HepG2 (cell line): Measurements from ENCODE around the gene GTF2H3. TPM values are rescaled to one million over a fixed set of nuclear protein-coding genes. Genes with fewer than 3 reads are reported as not detected.

Experiments
- ATAC-seq: fragments of 200-7000 bp; cut with Tn5 transposase; 3 replicates; pipeline ENCODE4 v1.9.1; 2020; ENCODE audit warnings: mild to moderate bottlenecking, moderate library complexity
- BruUV-seq: library from RNA; stranded (reverse); fragments of 400-500 nt; replicated peaks from 2 replicates; lab custom pipeline; 2021; lab: Mats Ljungman, UMichigan
- CTCF ChIA-PET: fragments of 300-600 bp; formaldehyde crosslinking; extraction: SDS; loops from one replicate; lab custom pipeline; 2021; ENCODE audit warnings: low total read pairs, inconsistent platforms, low intra/inter-chr PET ratio; lab: Yijun Ruan, JAX
- POLR2A ChIA-PET: fragments of 350-600 bp; sonication (Branson Sonifier 250); formaldehyde crosslinking; loops from one replicate; lab custom pipeline; 2020; ENCODE audit warnings: antibody characterized with exemption, inconsistent platforms; lab: Yijun Ruan, JAX
- DNase-seq: peaks from one replicate; pipeline ENCODE4 v3.0.0-alpha.2; 2015; ENCODE audit warnings: low spot score
- FAIRE-seq: peaks from 3 replicates; lab custom pipeline; 2011; peaks lifted over from hg19 to GRCh38; lab: Jason Lieb, UNC
- H2AFZ ChIP-seq: one replicate; pipeline ENCODE4 v1.6.1; 2011; ENCODE audit warnings: low read length, inconsistent platforms
- H3K27ac ChIP-seq: fragments of 300-600 bp; 3 replicates; pipeline ENCODE4 v1.8.0; 2011; ENCODE audit warnings: mixed run types, mild to moderate bottlenecking, mixed read lengths, low read length, inconsistent platforms; ENCODE audit not compliant: insufficient read depth; ENCODE audit errors: extremely low read length
- H3K27me3 ChIP-seq, 2 experiments: fragments of 200-600 bp in 1 of 2; 2 replicates in 1 of 2; 3 replicates in 1 of 2; pipeline versions ENCODE4 v1.6.0 to v1.8.0; 2011; ENCODE audit warnings: low read length in 2 of 2, mild to moderate bottlenecking in 2 of 2, moderate library complexity in 2 of 2, inconsistent platforms in 1 of 2; ENCODE audit not compliant: insufficient read depth in 2 of 2, control insufficient read depth in 1 of 2
- H3K36me3 ChIP-seq, 2 experiments: fragments of 200-600 bp in 1 of 2; replicated peaks in 1 of 2; 2 replicates in 1 of 2; 3 replicates in 1 of 2; pipeline versions ENCODE4 v1.5.1 to v1.8.0; 2011; ENCODE audit warnings: low read length in 2 of 2, inconsistent platforms in 1 of 2; ENCODE audit not compliant: insufficient read depth in 2 of 2, control insufficient read depth in 1 of 2
- H3K4me1 ChIP-seq: 2 replicates; pipeline ENCODE4 v1.5.1; 2012; ENCODE audit warnings: low read length, inconsistent platforms; ENCODE audit not compliant: insufficient read depth
- H3K4me2 ChIP-seq: 2 replicates; pipeline ENCODE4 v1.6.0; 2011; ENCODE audit warnings: low read depth, low read length, inconsistent platforms
- H3K4me3 ChIP-seq, 3 experiments: fragments of 200-600 bp in 1 of 3; sonication (generic), shearing (Covaris generic) in 1 of 3; replicated peaks in 1 of 3; 2 replicates each; pipeline ENCODE4 v1.5.1; 2011 to 2016; ENCODE audit warnings: low read length in 3 of 3, inconsistent platforms in 2 of 3, low read depth in 2 of 3, mild to moderate bottlenecking in 2 of 3, control low read depth in 1 of 3, mixed read lengths in 1 of 3; ENCODE audit not compliant: insufficient read depth in 1 of 3
- H3K79me2 ChIP-seq: one replicate; pipeline ENCODE4 v1.6.1; 2011; ENCODE audit warnings: low read length, inconsistent platforms; ENCODE audit not compliant: insufficient read depth
- H3K9ac ChIP-seq: 2 replicates; pipeline ENCODE4 v1.6.0; 2011; ENCODE audit warnings: mild to moderate bottlenecking, low read depth, low read length, inconsistent platforms; ENCODE audit not compliant: insufficient read depth
- H3K9me3 ChIP-seq: 2 replicates; pipeline ENCODE4 v1.5.1; 2012; ENCODE audit warnings: mild to moderate bottlenecking, low read length
- H4K20me1 ChIP-seq: 2 replicates; pipeline ENCODE4 v1.6.0; 2011; ENCODE audit warnings: inconsistent platforms, mild to moderate bottlenecking, low read length, moderate library complexity; ENCODE audit not compliant: insufficient read depth
- CHCHD3 ChIP-seq: sonication (generic); formaldehyde crosslinking; IDR thresholded peaks from 2 replicates; pipeline ENCODE4 v1.8.0; 2022; ENCODE audit warnings: mild to moderate bottlenecking, missing genetic modification reagents, moderate library complexity
- EEA1 ChIP-seq: sonication (generic); formaldehyde crosslinking; IDR thresholded peaks from 2 replicates; pipeline ENCODE4 v1.5.1; 2020; ENCODE audit warnings: mild to moderate bottlenecking, missing genetic modification reagents, borderline replicate concordance
- FOXP1 ChIP-seq, 2 experiments: fragments of 450-650 bp in 1 of 2; IDR thresholded peaks; 2 replicates each; pipeline ENCODE4 v1.6.1; 2017 to 2018; ENCODE audit warnings: antibody characterized with exemption in 1 of 2
- GABPA ChIP-seq, 2 experiments: IDR thresholded peaks; 2 replicates each; pipeline ENCODE4 v1.6.1; 2011 to 2016; ENCODE audit warnings: low read depth in 2 of 2, low read length in 1 of 2, missing biosample characterization in 1 of 2, missing genetic modification characterization in 1 of 2
- GZF1 ChIP-seq: sonication (generic); formaldehyde crosslinking; IDR thresholded peaks from 2 replicates; pipeline ENCODE4 v1.5.1; 2020; ENCODE audit warnings: mild to moderate bottlenecking, missing genetic modification reagents
- KDM6A ChIP-seq: IDR thresholded peaks from 2 replicates; pipeline ENCODE4 v1.6.1; 2016; ENCODE audit warnings: low read depth
- NR2F6 ChIP-seq, 2 experiments: IDR thresholded peaks; 2 replicates each; pipeline ENCODE4 v1.6.1; 2016; ENCODE audit warnings: antibody characterized with exemption in 1 of 2, mild to moderate bottlenecking in 1 of 2
- PHF5A ChIP-seq: IDR thresholded peaks from one replicate; pipeline ENCODE4 v1.6.1; 2018; ENCODE audit warnings: low read depth, missing genetic modification reagents; ENCODE audit not compliant: unreplicated experiment
- RBFOX2 ChIP-seq: fragments of 200-400 bp; formaldehyde crosslinking; IDR thresholded peaks from 2 replicates; pipeline ENCODE4 v1.6.1; 2017; ENCODE audit warnings: low read depth, mild to moderate bottlenecking, low read length
- SOX6 ChIP-seq, 2 experiments: fragments of 450-650 bp in 1 of 2; sonication (generic) in 1 of 2; formaldehyde crosslinking in 1 of 2; IDR thresholded peaks; 2 replicates each; pipeline versions ENCODE4 v1.4.0 to v1.6.1; 2017 to 2020; ENCODE audit warnings: antibody characterized with exemption in 1 of 2, mild to moderate bottlenecking in 1 of 2, missing genetic modification reagents in 1 of 2
- ZBTB42 ChIP-seq: sonication (generic); formaldehyde crosslinking; IDR thresholded peaks from 2 replicates; pipeline ENCODE4 v1.5.0; 2020; ENCODE audit warnings: mild to moderate bottlenecking, missing genetic modification reagents
- ZNF510 ChIP-seq: sonication (generic); formaldehyde crosslinking; IDR thresholded peaks from 2 replicates; pipeline ENCODE4 v1.4.0; 2020; ENCODE audit warnings: low read depth, mild to moderate bottlenecking, missing genetic modification reagents
- ZNF567 ChIP-seq: sonication (generic); formaldehyde crosslinking; IDR thresholded peaks from 2 replicates; pipeline ENCODE4 v1.8.1; 2023; ENCODE audit warnings: mild to moderate bottlenecking, missing genetic modification reagents, borderline replicate concordance
- ZNF614 ChIP-seq: IDR thresholded peaks from 2 replicates; pipeline ENCODE4 v1.6.1; 2018; ENCODE audit warnings: missing biosample characterization, missing genetic modification reagents, inconsistent platforms, borderline replicate concordance
- ZNF775 ChIP-seq: sonication (generic); formaldehyde crosslinking; IDR thresholded peaks from 2 replicates; pipeline ENCODE4 v1.4.0; 2020; ENCODE audit warnings: missing genetic modification reagents, mild to moderate bottlenecking, moderate library complexity, borderline replicate concordance
- ZNF83 ChIP-seq: sonication (generic); formaldehyde crosslinking; IDR thresholded peaks from 2 replicates; pipeline ENCODE4 v1.4.0; 2020; ENCODE audit warnings: missing genetic modification reagents, mild to moderate bottlenecking, borderline replicate concordance
- WGBS: methylation state at CpG from one replicate; pipeline ENCODE4 v1.1.6; 2017; ENCODE audit warnings: low lambda C conversion rate; 5-methylcytosine and 5-hydroxymethylcytosine counted together
- in situ Hi-C: cut with HindIII; loops from 2 replicates; pipeline ENCODE4 v1.10.0; 2017; ENCODE audit warnings: low pct_unique_long_range_greater_than_20kb; ENCODE audit not compliant: extremely low pct_ligation_motif_present
- intact Hi-C: fragments of 100-400 bp; cut with micrococcal nuclease; formaldehyde crosslinking; loops from one replicate; pipeline ENCODE4 v1.10.0; 2022; ENCODE audit not compliant: unreplicated experiment
- polyA plus RNA-seq, 8 experiments: library from polyadenylated mRNA; depleted of rRNA in 3 of 8; stranded (reverse) in 7 of 8; unstranded in 1 of 8; fragments of >200 nt; fragmentation: Illumina TruSeq in 4 of 8; extraction: Trizol in 4 of 8; gene quantifications; 2 replicates each; pipeline versions ENCODE4 v1.2.1 to v1.2.3, GENCODE V29; 2011 to 2016; ENCODE audit warnings: low read depth in 4 of 8, missing spikeins in 1 of 8, mixed read lengths in 1 of 8; ENCODE audit not compliant: insufficient read depth in 1 of 8
- total RNA-seq, 5 experiments: library from RNA; depleted of rRNA; stranded (reverse); fragments of >200 nt; fragmentation: Illumina TruSeq; extraction: Trizol; gene quantifications; 2 replicates each; pipeline ENCODE4 v1.2.3, GENCODE V29; 2016; ENCODE audit warnings: low read depth in 1 of 5

Gene GTF2H3
- total and polyA plus RNA-seq, 2 of the 13 experiments (the other 11 are each of a cell fraction or from before 2014, with no cell fraction given): 35.8 to 58.8 TPM

DNA sequence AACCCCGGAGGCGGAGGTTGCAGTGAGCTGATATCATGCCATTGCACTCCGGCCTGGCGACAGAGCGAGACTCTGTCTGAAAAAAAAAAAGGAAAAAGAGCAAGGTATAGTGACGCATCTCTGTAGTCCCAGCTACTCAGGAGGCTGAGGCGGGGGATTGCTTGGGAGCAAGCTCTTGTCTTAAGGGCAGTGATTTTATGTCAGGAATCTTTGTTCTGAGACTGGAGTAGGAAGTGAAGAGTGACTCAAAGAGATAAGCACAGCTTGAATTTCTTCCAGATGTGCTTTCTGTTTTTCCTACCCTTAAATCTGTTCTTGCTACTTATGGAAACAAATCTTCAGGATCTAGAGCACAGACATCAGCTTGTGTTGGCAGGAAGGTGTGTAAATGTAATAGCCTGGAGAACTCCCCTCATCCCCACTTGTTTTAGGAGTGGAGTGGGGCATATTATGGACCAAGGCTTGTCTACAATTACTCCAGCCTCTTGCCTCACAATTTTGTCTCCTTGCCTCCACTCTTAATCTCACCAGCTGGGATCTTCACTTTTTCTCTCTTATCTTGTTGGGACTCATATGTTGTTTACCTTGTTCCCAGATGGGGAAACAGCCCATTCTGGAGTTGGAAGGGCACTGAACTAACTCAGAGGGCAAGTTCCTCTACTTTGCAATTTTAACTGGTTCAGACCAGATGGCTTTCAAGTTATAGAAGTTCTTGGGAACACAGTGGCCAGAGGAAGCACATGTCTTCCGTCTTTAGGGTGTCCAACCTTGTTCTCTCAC is 41.7 kb upstream of the GTF2H3 start:
- Histone ChIP-seq H3K9me3 (no peaks in the 10 kb centered on the region), H2AFZ (no peak overlapping the region), H3K9ac (peak overlapping the region; percentile 24; the same call in 1 of the 2 replicates), H3K4me1 (peaks cover 93% of the 10 kb centered on the region), H3K27me3 (no peaks in the 10 kb centered on the region), H3K4me3 (no peak overlapping the region), H3K79me2 (peaks cover 79% of the 10 kb centered on the region), H4K20me1 (peaks cover 45% of the 10 kb centered on the region), H3K36me3 (peaks cover 8 to 62% of the 10 kb centered on the region in 2 experiments), H3K27ac (peak overlapping the region; percentile 42), H3K4me2 (0 out of 2 replicates have a peak overlapping the region, but pooled peaks have one; percentile 13)
- DNase-seq: no peak
- WGBS: 87% methylated on average over 8 of the region's 8 CpGs
- CTCF ChIA-PET: no interaction called here
- intact Hi-C loops (no loop called here), in situ Hi-C loops (no loop called here)
- ATAC-seq: no peak
- POLR2A ChIA-PET: interaction anchor here (1.0 to 2.6 kb wide), 3 partner anchors 11 to 21 kb away, joined by 3 to 7 read pairs (median 3); partner anchors contain the start of gene DDX55
- FAIRE-seq: no peak
- TF ChIP-seq RBFOX2: peak; percentile 34; the same call in 1 of the 2 replicates
- TF ChIP-seq ZNF614 (CRISPR knock-in tag): no peak
- no TSS peak for BruUV-seq

DNA sequence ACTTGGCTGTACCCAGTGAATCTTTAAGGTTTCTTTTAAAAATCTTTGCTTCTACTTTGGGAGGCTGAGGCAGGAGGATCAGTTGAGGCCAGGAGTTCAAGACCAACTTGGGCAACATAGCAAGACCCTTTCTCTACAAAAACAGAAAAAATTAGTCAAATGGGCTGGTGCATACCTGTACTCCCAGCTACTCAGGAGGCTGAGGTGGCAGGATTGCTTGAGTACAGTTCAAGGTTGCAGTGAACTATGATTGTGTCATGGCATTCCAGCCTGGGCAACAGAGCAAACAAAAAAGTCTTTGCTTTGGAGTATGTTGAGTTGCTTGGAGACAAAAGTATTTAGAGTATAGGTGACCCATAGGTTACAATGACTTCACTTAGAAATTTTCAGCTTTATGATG is 37.9 kb upstream of the GTF2H3 start:
- CTCF ChIA-PET: no interaction called here
- BruUV-seq: no TSS peak
- peaks cover 8 to 52% of the 10 kb centered on the region in 2 experiments for H3K36me3 ChIP-seq
- no peak overlapping the region for H2AFZ ChIP-seq
- peak overlapping the region; percentile 60 for H3K9ac ChIP-seq
- H3K27me3 ChIP-seq: no peaks in the 10 kb centered on the region
- no peak overlapping the region for H3K4me3 ChIP-seq
- peak; percentile 96 for ATAC-seq
- POLR2A ChIA-PET: interaction anchor here (0.7 to 2.0 kb wide), 6 partner anchors 9 to 363 kb away, joined by 3 to 6 read pairs (median 4); partner anchors contain the start of genes KMT5A, MPHOSPH9 and MTRFR
- in situ Hi-C loops: no loop called here
- peaks cover 27% of the 10 kb centered on the region for H4K20me1 ChIP-seq
- 0 out of 2 replicates have a peak overlapping the region, but pooled peaks have one; percentile 18 for H3K4me2 ChIP-seq
- H3K27ac ChIP-seq: peak overlapping the region; percentile 90
- DNase-seq: peak; percentile 96
- peak; percentile 98 for FAIRE-seq
- peaks cover 44% of the 10 kb centered on the region for H3K79me2 ChIP-seq
- H3K4me1 ChIP-seq: peaks cover 59% of the 10 kb centered on the region
- intact Hi-C loops: no loop called here
- no peaks in the 10 kb centered on the region for H3K9me3 ChIP-seq
- peak; percentile 72 for TF ChIP-seq KDM6A (CRISPR knock-in tag)
- TF ChIP-seq CHCHD3 (CRISPR knock-in tag): no peak
- TF ChIP-seq ZNF510 (CRISPR knock-in tag): no peak
- TF ChIP-seq SOX6 (IDR thresholded peaks at IDR 0.05): no peak
- peak; percentile 80 for TF ChIP-seq SOX6 (CRISPR knock-in tag; IDR thresholded peaks at IDR 0.05)
- no peak for TF ChIP-seq EEA1 (CRISPR knock-in tag)
- TF ChIP-seq ZBTB42: no peak
- TF ChIP-seq ZNF83 (CRISPR knock-in tag): no peak
- no peak for TF ChIP-seq ZNF567 (CRISPR knock-in tag)
- peak; percentile 83 for TF ChIP-seq NR2F6 (IDR thresholded peaks at IDR 0.05)
- peak; percentile 90 for TF ChIP-seq NR2F6 (CRISPR knock-in tag; IDR thresholded peaks at IDR 0.05)
- TF ChIP-seq PHF5A (CRISPR knock-in tag): peak; percentile 36
- no peak for TF ChIP-seq FOXP1 (IDR thresholded peaks at IDR 0.05)
- peak; percentile 70 for TF ChIP-seq FOXP1 (CRISPR knock-in tag; IDR thresholded peaks at IDR 0.05)
- TF ChIP-seq GABPA (IDR thresholded peaks at IDR 0.05; ENCODE audit: low read depth, low read length): no peak
- peak; percentile 24; the same call in 1 of the 2 replicates for TF ChIP-seq GABPA (CRISPR knock-in tag; IDR thresholded peaks at IDR 0.05; ENCODE audit: low read depth)
- no peak for TF ChIP-seq ZNF775 (CRISPR knock-in tag)
- TF ChIP-seq GZF1 (CRISPR knock-in tag): no peak
